HG03064 (cell line): Measurements from ENCODE around the gene POLR1F.
"Not testable (repeated sequence)": the region's sequence is repeated elsewhere in the genome, so short reads cannot be mapped to it uniquely, and the experiment has no call there.

ENCODE experiments used
- ATAC-seq: cut with Tn5 transposase; IDR thresholded peaks from one replicate; pipeline ENCODE4 v1.9.1; 2021; ENCODE audit warnings: low read depth; ENCODE audit not compliant: unreplicated experiment

Gene POLR1F, protein sequence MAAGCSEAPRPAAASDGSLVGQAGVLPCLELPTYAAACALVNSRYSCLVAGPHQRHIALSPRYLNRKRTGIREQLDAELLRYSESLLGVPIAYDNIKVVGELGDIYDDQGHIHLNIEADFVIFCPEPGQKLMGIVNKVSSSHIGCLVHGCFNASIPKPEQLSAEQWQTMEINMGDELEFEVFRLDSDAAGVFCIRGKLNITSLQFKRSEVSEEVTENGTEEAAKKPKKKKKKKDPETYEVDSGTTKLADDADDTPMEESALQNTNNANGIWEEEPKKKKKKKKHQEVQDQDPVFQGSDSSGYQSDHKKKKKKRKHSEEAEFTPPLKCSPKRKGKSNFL

GRCh38 chr7:19708397-19709248 lies at the start of gene POLR1F:
Gene POLR1F (minus strand): TSS chr7:19709037. CDS start chr7:19709016, 21 bp downstream.
- ATAC-seq: peak; percentile 100

- ATAC-seq: no peak
These were observed 45.8 kb upstream of the POLR1F start for GRCh38 chr7:19754521-19755116.

GRCh38 chr7:19752020-19752419 lies 43.2 kb upstream of the POLR1F start:
- no peak for ATAC-seq

- ATAC-seq: no peak
These were observed 40.8 kb upstream of the POLR1F start for GRCh38 chr7:19749658-19750057.

GRCh38 chr7:19747740-19748339 lies 39.0 kb upstream of the POLR1F start:
- ATAC-seq: no peak

DNA sequence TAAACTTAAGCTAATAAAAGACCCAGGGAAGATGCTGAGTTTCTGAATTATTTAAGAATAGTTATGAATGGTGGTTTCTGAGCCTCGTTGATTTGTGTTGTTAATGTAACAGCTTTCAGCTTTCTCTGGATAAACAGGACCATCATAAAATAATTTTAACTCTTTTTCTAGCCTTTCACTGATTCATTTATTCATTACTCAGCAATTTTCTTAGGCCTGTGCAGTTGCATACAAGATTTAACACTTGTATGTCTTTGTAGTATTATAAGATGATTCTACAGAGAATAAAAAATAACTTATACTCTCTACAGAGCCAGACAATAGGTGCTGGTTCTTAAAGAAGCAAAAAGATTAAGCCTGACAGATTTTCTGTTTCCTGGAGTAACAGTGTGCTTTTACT lies 35.2 kb upstream of the POLR1F start:
- no peak for ATAC-seq

DNA sequence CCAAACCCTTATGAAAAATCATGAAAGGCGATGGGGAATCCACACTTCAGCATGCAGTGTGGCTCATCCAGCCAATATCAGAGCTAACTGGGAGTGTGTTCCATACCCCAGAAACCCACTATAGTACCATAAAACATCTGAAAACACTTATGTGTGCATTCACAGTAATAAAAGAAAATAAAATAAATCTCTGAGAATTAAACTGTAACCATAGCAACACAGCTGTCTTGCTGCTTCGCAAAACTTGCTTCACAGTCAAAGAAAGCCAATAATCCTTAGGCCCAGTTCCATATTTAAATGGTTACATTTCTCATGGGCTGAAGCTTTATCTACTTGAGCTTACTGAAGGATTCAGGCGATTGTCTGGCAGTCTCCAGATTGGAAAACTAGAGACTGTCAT lies 19.9 kb upstream of the POLR1F start:
- ATAC-seq: no peak

DNA sequence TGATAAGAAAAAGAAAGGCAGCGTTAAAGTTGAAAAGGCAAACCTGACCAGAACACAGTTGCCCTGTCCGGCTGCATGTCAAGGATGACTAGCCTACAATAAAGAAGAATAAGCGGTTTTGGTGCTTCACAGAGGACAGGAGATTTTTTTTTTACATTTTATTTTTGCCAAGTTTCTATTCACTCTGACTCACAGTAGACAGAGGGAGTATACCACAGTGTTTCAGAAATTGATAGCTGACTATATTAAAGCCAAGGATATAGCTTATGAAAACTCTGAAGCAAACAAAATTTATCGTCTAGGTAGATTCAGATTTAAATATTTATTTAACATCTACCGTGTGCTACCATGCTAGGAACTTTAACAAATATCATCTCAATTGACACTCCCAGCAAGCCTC lies 16.9 kb upstream of the POLR1F start:
- no peak for ATAC-seq

DNA sequence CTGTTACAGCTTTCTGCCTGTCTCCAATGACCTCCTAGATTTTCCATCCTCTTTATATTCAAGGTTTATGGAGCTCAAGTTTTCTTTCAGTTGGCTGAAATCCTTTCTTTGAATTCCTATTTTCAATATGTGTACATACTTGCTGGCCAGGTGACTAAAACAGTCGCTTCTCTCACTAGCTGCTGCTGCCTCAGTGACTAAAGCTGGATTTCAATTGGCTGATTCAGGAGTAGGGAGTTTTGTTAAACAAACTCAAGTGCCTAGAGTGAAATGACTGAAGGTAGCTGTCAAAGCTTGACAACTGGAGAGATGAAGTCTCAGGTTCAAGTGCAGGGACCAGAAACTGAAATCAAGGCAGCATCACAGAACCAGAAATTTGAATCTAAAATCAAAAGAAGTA lies 6.7 kb upstream of the POLR1F start:
- no peak for ATAC-seq

DNA sequence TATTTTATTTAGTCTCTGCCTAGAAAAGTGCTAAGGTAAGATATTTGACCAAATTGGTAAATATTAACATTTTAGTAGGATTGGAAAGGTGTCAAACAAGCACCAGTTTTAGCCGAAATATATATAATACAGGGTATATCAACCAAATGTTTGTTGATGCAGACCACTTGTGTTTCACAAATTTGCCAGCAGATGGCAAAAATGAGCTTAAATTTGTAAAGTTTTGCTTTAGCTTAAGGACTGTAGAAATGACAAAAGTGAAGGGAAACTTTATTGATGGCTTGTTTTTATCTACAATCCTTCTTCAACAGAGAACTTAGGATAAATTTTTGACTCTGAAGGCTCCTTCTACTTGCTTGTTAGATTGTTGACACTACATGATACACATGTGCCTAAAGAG lies 4.8 kb upstream of the POLR1F start:
- ATAC-seq: no peak

DNA sequence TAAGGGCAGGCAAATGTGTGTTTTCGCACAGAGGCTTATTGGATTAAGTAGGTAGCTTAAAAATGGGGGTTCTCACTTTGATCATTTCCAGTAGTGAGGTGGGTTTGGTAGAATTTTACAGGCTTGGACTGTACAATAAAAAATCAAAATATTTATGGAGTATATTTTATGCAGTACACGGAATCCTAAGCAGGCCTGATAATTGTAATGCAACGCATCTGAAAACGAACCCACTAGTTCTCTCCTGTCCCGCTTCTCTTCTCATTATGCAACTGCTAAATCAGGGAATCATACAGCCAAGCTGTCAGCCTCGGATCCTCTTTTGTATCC lies 377 bp upstream of the POLR1F start:
- ATAC-seq: no peak

DNA sequence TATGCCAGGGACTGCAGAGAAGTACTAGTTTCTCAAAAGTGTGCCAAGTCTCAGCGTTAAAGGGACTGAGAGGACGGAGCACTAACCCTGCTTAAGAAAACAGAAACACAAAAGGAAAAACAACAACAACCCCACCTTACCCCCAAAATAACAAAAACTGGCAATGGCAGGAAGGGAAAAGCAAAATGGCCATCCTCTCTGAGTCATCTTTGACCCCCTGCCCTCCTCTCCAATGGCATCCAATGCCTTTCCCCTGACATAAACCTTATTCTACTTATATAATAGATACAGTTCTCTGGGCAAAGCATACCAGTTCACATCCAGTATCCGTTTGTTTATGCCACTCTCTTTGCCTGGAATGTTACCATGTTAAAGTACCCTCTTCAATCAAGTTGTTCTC lies 1.6 kb downstream of the POLR1F start:
- no peak for ATAC-seq

DNA sequence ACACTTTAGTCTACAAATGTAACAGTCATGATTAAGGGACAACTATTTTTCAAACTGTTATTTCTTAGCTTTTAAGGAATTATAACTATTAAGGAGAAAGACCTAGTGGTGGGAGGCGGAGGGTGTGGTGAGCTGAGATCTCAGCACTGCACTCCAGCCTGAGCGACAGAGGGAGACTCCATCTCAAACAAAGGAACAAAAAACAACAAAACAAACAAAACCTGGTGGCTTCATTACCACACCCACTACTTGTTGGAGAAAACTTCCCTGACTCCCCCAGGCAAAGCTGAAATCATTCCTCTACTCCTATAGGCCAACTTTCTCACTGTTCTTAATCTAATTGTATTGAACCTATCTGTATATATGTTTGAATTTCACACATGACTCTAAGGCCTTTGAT lies 3.2 kb downstream of the POLR1F start:
- ATAC-seq: no peak

DNA sequence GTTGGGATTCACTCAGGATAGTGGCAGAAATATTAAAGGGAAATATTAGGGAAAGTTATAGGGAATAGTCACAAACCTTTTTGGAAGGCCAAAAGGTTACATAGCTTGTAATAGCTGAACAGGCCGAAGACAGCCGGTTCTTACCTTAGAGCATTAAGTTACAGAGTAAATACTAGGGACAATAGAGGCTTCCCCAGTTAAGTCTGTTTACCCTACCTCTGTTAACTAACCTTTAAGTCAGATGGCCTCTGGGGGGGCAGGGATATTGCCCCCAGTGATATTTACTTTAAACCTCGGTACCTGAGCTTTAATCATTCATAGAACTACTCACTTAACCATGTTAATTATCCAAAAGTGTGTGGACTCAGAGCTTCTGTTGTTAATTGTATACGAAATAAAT lies 7.4 kb downstream of the POLR1F start:
- ATAC-seq: no peak

DNA sequence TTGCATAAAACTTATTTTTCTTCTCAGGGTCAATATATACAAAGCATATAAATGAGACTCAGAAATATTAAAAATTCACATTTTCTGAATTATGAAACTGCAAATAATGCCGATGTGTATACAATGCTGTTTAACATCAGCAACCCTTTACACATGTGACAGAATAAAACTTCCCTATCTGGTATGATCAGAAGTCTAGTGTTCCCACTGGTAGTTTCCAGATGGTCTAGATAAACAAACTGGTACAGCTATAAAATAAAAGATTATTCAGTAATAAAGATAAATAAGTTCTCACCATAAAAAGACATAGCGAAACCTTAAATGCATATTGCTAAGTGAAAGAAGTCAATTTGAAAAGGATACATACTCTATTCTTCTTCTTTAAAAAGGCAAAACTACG lies 7.9 kb downstream of the POLR1F start:
- no peak for ATAC-seq

DNA sequence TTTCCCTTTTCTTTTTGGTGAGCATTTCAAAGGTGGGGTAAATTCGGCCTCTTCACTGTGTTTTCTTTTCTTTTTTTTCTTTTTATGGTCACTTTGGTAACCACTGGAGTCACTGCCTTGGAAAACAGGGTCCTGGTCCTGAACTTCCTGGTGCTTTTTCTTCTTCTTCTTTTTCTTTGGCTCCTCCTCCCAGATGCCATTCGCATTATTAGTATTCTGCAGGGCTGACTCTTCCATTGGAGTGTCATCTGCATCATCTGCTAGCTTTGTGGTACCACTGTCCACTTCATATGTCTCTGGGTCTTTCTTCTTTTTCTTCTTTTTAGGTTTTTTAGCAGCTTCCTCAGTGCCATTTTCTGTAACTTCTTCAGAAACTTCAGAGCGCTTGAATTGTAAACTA lies 10.5 kb downstream of the POLR1F start:
- ATAC-seq: no peak

- ATAC-seq: no peak
These were observed 11.9 kb downstream of the POLR1F start for GRCh38 chr7:19696926-19697325.

DNA sequence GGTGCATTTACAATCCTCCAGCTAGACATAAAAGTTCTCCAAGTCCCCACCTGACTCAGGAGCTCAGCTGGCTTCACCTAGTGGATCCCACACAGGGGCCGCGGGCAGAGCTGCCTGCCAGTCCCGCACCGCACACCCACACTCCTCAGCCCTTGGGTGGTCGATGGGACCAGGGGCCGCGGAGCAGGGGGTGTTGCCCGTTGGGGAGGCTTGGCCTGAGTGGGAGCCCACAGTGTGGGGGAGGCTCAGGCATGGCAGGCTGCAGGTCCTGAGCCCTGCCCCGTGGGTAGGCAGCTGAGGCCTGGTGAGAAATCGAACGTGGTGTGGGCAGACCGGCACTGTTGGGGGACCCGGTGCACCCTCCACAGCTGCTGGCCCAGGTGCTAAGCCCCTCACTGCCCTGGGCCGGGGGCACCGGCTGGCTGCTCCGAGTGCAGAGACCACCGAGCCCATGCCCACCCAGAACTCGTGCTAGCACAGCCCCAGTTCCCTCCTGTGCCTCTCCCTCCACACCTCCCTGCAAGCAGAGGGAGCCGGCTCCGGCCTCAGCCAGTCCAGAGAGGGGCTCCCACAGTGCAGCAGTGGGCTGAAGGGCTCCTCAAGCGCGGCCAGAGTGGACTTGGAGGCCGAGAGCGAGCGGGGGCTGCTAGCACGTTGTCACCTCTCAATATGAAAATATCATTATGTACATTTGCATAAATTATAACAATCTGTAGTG lies 16.6 kb downstream of the POLR1F start:
- ATAC-seq: no peak

- no peak for ATAC-seq
These were observed 18.1 kb downstream of the POLR1F start for GRCh38 chr7:19690736-19691135.

GRCh38 chr7:19689130-19689529 lies 19.7 kb downstream of the POLR1F start:
- ATAC-seq: not testable (repeated sequence)

- ATAC-seq: no peak
These were observed 27.2 kb downstream of the POLR1F start for GRCh38 chr7:19681596-19681995.
